SU-DHL-6 (cell line): ENCODE measurements around the gene EXT2.

ENCODE experiments used
- EZH2phosphoT487 ChIP-seq: fragments of 200-600 bp; sonication (generic), shearing (Covaris generic); conservative IDR thresholded peaks from 2 replicates; pipeline ENCODE4 v1.6.1; 2018; ENCODE audit warnings: mild to moderate bottlenecking, antibody characterized with exemption, low read length, moderate library complexity, mixed read lengths
- TF ChIP-seq, protein P1 (sequence below): fragments of 200-600 bp; sonication (generic); IDR thresholded peaks from one replicate; pipeline ENCODE4 v1.5.1; 2017; ENCODE audit warnings: antibody characterized with exemption, mild to moderate bottlenecking, low read length, moderate library complexity; ENCODE audit not compliant: insufficient read depth, poor library complexity, severe bottlenecking

DNA sequence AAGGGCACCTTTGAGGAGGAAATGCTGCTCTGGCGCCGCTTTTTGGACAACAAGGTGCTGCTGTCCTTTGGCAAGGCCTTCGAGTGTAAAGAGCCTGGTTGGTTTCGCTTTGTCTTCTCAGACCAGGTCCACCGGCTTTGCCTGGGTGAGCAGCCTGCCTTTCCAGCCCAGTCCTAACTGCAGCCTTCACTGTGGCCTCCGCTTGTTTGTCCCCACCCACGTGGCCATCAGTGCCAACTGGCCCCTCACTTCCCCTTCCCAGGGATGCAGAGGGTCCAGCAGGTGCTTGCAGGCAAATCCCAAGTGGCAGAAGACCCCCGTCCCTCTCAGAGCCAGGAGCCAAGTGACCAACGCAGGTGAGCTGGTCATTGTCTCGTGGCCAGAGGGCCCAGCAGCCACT, 12.0 kb upstream of the EXT2 start:
- TF ChIP-seq, protein P1, sequence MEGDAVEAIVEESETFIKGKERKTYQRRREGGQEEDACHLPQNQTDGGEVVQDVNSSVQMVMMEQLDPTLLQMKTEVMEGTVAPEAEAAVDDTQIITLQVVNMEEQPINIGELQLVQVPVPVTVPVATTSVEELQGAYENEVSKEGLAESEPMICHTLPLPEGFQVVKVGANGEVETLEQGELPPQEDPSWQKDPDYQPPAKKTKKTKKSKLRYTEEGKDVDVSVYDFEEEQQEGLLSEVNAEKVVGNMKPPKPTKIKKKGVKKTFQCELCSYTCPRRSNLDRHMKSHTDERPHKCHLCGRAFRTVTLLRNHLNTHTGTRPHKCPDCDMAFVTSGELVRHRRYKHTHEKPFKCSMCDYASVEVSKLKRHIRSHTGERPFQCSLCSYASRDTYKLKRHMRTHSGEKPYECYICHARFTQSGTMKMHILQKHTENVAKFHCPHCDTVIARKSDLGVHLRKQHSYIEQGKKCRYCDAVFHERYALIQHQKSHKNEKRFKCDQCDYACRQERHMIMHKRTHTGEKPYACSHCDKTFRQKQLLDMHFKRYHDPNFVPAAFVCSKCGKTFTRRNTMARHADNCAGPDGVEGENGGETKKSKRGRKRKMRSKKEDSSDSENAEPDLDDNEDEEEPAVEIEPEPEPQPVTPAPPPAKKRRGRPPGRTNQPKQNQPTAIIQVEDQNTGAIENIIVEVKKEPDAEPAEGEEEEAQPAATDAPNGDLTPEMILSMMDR, result no peak
- TF ChIP-seq EZH2phosphoT487, result no peak
